GM23248 (cell line): ENCODE measurements around the gene FADS6. TPM values are rescaled to one million over a fixed set of nuclear protein-coding genes. Genes with fewer than 3 reads are reported as not detected.
A peak's percentile ranks its signal among the peaks of the same experiment; 100 is the strongest.

Source experiments
- DNase-seq: peaks from one replicate; pipeline ENCODE4 v3.0.0-alpha.2; 2015
- H2AFZ ChIP-seq: fragments of 200-600 bp; sonication (generic); 2 replicates; pipeline ENCODE4 v1.6.1; 2016; ENCODE audit warnings: antibody characterized with exemption
- H3F3A ChIP-seq: fragments of 200-600 bp; sonication (generic); 2 replicates; pipeline ENCODE4 v1.6.1; 2016; ENCODE audit warnings: mild to moderate bottlenecking, antibody characterized with exemption, mixed run types; ENCODE audit not compliant: insufficient read depth
- H3K27ac ChIP-seq: fragments of 200-600 bp; sonication (generic); 2 replicates; pipeline ENCODE4 v1.5.1; 2016; ENCODE audit warnings: mild to moderate bottlenecking
- H3K27me3 ChIP-seq: fragments of 200-600 bp; sonication (generic); replicated peaks from 2 replicates; pipeline ENCODE4 v1.6.1; 2016; ENCODE audit warnings: mild to moderate bottlenecking; ENCODE audit not compliant: insufficient read depth
- H3K36me3 ChIP-seq: fragments of 200-600 bp; sonication (generic); 2 replicates; pipeline ENCODE4 v1.6.1; 2016; ENCODE audit warnings: low read depth, mild to moderate bottlenecking
- H3K4me1 ChIP-seq: fragments of 200-600 bp; sonication (generic); 2 replicates; pipeline ENCODE4 v1.6.1; 2016; ENCODE audit warnings: mild to moderate bottlenecking; ENCODE audit not compliant: insufficient read depth
- H3K4me2 ChIP-seq: fragments of 200-600 bp; sonication (generic); one replicate; pipeline ENCODE4 v1.6.1; 2016; ENCODE audit warnings: mild to moderate bottlenecking; ENCODE audit not compliant: unreplicated experiment
- H3K4me3 ChIP-seq: fragments of 200-600 bp; sonication (generic); 2 replicates; pipeline ENCODE4 v1.5.1; 2016; ENCODE audit warnings: mild to moderate bottlenecking
- H3K79me2 ChIP-seq: fragments of 200-600 bp; sonication (generic); 2 replicates; pipeline ENCODE4 v1.6.1; 2016; ENCODE audit warnings: mild to moderate bottlenecking; ENCODE audit not compliant: insufficient read depth
- H3K9ac ChIP-seq: fragments of 200-600 bp; sonication (generic); 2 replicates; pipeline ENCODE4 v1.6.1; 2016; ENCODE audit warnings: mild to moderate bottlenecking
- H3K9me2 ChIP-seq: fragments of 200-600 bp; sonication (generic); 2 replicates; pipeline ENCODE4 v1.6.1; 2016; ENCODE audit warnings: mixed run types, mild to moderate bottlenecking, moderate library complexity; ENCODE audit not compliant: insufficient read depth
- H3K9me3 ChIP-seq: fragments of 200-600 bp; sonication (generic); one replicate; pipeline ENCODE4 v1.6.1; 2017; ENCODE audit warnings: low read depth
- H4K20me1 ChIP-seq: fragments of 200-600 bp; sonication (generic); 2 replicates; pipeline ENCODE4 v1.6.0; 2016; ENCODE audit not compliant: insufficient read depth
- EZH2 ChIP-seq: fragments of 200-600 bp; sonication (generic); IDR thresholded peaks from 2 replicates; pipeline ENCODE4 v1.6.1; 2018; ENCODE audit warnings: antibody characterized with exemption, mild to moderate bottlenecking; ENCODE audit not compliant: insufficient read depth, poor library complexity, severe bottlenecking
- EZH2phosphoT487 ChIP-seq: fragments of 200-600 bp; sonication (generic); IDR thresholded peaks from 2 replicates; pipeline ENCODE4 v1.6.1; 2018; ENCODE audit warnings: antibody characterized with exemption, moderate library complexity, mild to moderate bottlenecking, low read depth; ENCODE audit not compliant: insufficient read depth
- WGBS, 2 experiments: methylation state at CpG; one replicate each; pipeline ENCODE4 v1.1.6; 2015 to 2017; ENCODE audit warnings: low lambda C conversion rate in 2 of 2, low coverage in 1 of 2; ENCODE audit errors: missing lambda C conversion rate in 2 of 2; 5-methylcytosine and 5-hydroxymethylcytosine counted together
- in situ Hi-C: fragments of 300-500 bp; cut with MboI; formaldehyde crosslinking; loops from 2 replicates; pipeline ENCODE4 v1.15.0; 2020
- polyA plus RNA-seq: library from polyadenylated mRNA; unstranded; fragments of >200 nt; fragmentation: Nextera tagmentation; extraction: Ambion mirVana; gene quantifications from 2 replicates; pipeline ENCODE4 v1.2.1, GENCODE V29; 2016
- total RNA-seq: library from RNA; depleted of rRNA; stranded (reverse); fragments of >200 nt; shearing (Covaris generic); gene quantifications from 2 replicates; pipeline ENCODE4 v1.2.3, GENCODE V29; 2014

Gene FADS6
- total and polyA plus RNA-seq, 2 experiments from 2014 or later, result not detected

DNA sequence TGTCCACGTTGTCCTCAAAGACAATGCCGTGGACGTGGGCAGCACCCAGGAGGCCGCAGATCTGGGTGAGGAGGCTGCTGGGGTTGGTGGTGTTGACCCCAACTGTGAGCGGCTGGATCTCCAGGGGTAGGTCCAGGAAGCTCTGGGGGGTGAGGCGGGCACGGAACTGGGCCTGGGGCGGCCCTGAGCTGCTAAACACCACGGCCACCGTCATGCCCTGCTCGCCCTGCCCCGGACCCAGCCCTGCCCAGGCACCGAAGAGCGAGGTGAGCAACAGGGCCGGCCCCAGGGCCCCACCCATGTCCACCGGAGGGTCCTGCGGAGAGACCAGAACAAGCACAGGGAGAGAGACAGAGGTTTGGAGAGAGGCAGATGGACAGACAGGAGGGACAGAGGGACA is 38.6 kb downstream of the FADS6 start:
- H3K27me3 ChIP-seq, result peaks cover 82% of the 10 kb centered on the region
- no peaks in the 10 kb centered on the region for H3F3A ChIP-seq
- no peaks in the 10 kb centered on the region for H3K9me3 ChIP-seq
- in situ Hi-C loops, result no loop called here
- H3K4me2 ChIP-seq, result no peak overlapping the region
- H3K27ac ChIP-seq, result no peak overlapping the region
- 46 to 48% methylated on average over 16 to 17 of the region's 17 CpGs for WGBS, 2 experiments
- no peaks in the 10 kb centered on the region for H3K79me2 ChIP-seq
- DNase-seq, result no peak
- TF ChIP-seq EZH2 (no peak), EZH2phosphoT487 (no peak)
- no peak overlapping the region for H2AFZ ChIP-seq
- H3K9me2 ChIP-seq, result no peaks in the 10 kb centered on the region
- no peaks in the 10 kb centered on the region for H4K20me1 ChIP-seq
- H3K4me3 ChIP-seq, result no peak overlapping the region
- H3K9ac ChIP-seq, result no peak overlapping the region
- H3K4me1 ChIP-seq, result no peaks in the 10 kb centered on the region
- no peaks in the 10 kb centered on the region for H3K36me3 ChIP-seq

DNA sequence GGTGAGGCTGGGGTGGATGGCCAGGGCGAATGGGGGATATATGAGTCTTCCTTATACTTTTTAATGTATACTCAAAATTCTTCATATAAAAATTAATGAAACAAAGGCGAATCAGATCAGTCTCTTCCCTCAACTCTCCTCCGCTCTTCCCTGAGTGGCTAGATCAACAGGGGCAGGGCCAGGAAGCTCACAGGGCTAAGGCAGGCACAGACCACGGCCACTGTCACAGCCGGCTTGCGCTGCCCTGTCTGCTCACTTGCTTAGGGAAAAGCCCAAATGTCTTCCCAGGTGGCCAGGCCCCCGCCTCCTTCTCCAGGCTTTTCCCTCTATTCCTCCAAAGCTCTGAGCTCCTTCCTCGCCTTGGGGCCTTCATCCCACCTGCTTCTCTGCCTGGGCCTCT is 39.8 kb downstream of the FADS6 start:
- H3K27ac ChIP-seq, result no peak overlapping the region
- H3K79me2 ChIP-seq, result no peaks in the 10 kb centered on the region
- H3K4me2 ChIP-seq, result no peak overlapping the region
- peaks cover 72% of the 10 kb centered on the region for H3K27me3 ChIP-seq
- no peaks in the 10 kb centered on the region for H3K9me2 ChIP-seq
- no peak for TF ChIP-seq EZH2phosphoT487
- no peak for TF ChIP-seq EZH2
- no peaks in the 10 kb centered on the region for H3K36me3 ChIP-seq
- no peak overlapping the region for H3K9ac ChIP-seq
- 63 to 70% methylated on average over 8 of the region's 8 CpGs for WGBS, 2 experiments
- H3K9me3 ChIP-seq, result no peaks in the 10 kb centered on the region
- H2AFZ ChIP-seq, result no peak overlapping the region
- no peaks in the 10 kb centered on the region for H3K4me1 ChIP-seq
- in situ Hi-C loops, result no loop called here
- H3F3A ChIP-seq, result no peaks in the 10 kb centered on the region
- no peak for DNase-seq
- no peaks in the 10 kb centered on the region for H4K20me1 ChIP-seq
- no peak overlapping the region for H3K4me3 ChIP-seq

DNA sequence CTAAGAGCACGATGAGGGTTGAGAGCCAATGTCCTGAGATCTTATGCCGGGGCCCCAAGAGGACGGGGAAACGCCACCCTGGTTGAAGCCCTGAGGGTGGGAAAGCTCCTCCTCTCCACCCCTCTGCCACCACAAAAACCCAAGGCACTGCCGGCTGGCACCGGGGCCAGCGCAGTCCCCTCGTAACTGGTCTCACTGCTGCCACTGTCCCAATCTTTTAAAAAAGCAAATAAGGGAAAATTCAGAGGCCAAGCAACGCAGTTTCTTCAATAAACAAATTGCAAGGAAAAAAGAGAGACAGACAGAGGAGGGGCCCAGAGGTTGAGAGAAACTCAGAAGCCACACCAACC is 40.4 kb downstream of the FADS6 start:
- WGBS, 2 experiments, result 5 to 10% methylated on average over 9 of the region's 9 CpGs
- Histone ChIP-seq H3K36me3 (no peaks in the 10 kb centered on the region), H3K4me2 (no peak overlapping the region), H3K4me1 (no peaks in the 10 kb centered on the region), H3K27me3 (peaks cover 70% of the 10 kb centered on the region), H3K27ac (no peak overlapping the region), H2AFZ (no peak overlapping the region), H4K20me1 (no peaks in the 10 kb centered on the region), H3K4me3 (no peak overlapping the region), H3F3A (no peaks in the 10 kb centered on the region), H3K9ac (no peak overlapping the region), H3K9me2 (no peaks in the 10 kb centered on the region), H3K79me2 (no peaks in the 10 kb centered on the region), H3K9me3 (no peaks in the 10 kb centered on the region)
- in situ Hi-C loops, result no loop called here
- TF ChIP-seq EZH2phosphoT487 (no peak), EZH2 (peak; percentile 88)
- no peak for DNase-seq

DNA sequence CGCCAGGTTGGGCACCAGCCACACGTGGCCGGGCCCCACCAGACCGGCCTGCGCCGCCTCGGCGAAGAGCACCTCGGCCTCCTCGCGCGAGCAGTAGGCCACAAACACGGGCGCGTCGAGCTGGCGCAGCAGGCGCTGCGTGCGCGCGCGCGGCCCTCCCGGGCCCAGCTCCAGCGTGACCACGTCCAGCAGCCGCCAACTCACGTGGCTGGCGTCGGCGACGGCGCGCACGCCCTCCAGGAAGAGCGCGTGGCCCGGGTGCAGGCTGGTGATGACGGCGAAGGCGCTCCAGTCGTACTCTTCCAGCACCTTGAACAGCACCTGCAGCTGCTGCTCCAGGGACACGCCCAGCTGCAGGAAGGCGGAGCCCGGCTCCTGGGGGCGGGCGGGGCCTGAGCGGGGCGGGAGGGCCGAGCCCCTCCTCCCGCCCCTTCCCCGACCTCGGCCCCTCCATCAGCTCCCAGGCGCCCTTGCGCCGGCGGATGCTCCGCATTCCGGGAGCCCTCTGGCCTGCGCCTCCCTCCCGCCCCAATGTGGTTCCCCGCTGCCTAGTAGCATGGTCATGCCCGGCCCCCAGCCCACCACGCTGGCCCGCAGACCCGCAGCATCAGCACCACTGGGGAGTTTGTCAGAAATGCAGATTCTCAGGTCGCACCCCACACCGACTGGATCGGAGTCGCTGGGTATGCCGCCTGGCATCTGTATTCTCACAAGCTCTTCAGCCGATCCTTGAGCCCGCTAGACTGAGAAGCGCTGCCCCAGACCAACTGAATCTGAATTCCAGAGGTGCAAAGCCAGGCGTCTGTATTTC is 41.0 kb downstream of the FADS6 start:
- Histone ChIP-seq H3K9me2 (no peaks in the 10 kb centered on the region), H3F3A (no peaks in the 10 kb centered on the region), H3K27me3 (peaks cover 64% of the 10 kb centered on the region), H3K4me2 (no peak overlapping the region), H3K4me3 (no peak overlapping the region), H3K27ac (no peak overlapping the region), H4K20me1 (no peaks in the 10 kb centered on the region), H3K9me3 (no peaks in the 10 kb centered on the region), H2AFZ (no peak overlapping the region), H3K36me3 (no peaks in the 10 kb centered on the region), H3K79me2 (no peaks in the 10 kb centered on the region), H3K4me1 (no peaks in the 10 kb centered on the region), H3K9ac (no peak overlapping the region)
- in situ Hi-C loops, result no loop called here
- TF ChIP-seq EZH2phosphoT487 (no peak), EZH2 (no peak)
- 6 to 8% methylated on average over 22 to 41 of the region's 76 CpGs for WGBS, 2 experiments
- peak; percentile 45 for DNase-seq
